ENCODE measurements around the gene AMZ1. TPM values are rescaled to one million over a fixed set of nuclear protein-coding genes. Genes with fewer than 3 reads are reported as not detected.

The AMZ1 gene
- total RNA-seq, 1 donor from 2014 or later: 9.1 TPM

GRCh38 chr7:2687338-2687869, 598 bp upstream of the AMZ1 start:
- peak overlapping the region; percentile 24 for H3K27ac Mint-ChIP-seq (ENCODE audit: unreplicated experiment)
- H3K27me3 Mint-ChIP-seq (ENCODE audit: low read depth): no peaks in the 10 kb centered on the region
- H3K4me3 Mint-ChIP-seq (ENCODE audit: unreplicated experiment): peak overlapping the region; percentile 19

GRCh38 chr7:2688409-2689342, 674 bp downstream of the AMZ1 start:
- H3K36me3 Mint-ChIP-seq (ENCODE audit: low read depth): no peaks in the 10 kb centered on the region
- peak overlapping the region; percentile 66 for H3K4me3 Mint-ChIP-seq (ENCODE audit: unreplicated experiment)
- no peaks in the 10 kb centered on the region for H3K27me3 Mint-ChIP-seq (ENCODE audit: low read depth)
- DNase-seq (ENCODE audit: low spot score): no peak
- peak overlapping the region; percentile 87 for H3K27ac Mint-ChIP-seq (ENCODE audit: unreplicated experiment)
- peaks cover 34% of the 10 kb centered on the region for H3K4me1 Mint-ChIP-seq (ENCODE audit: low read depth)
- H3K9me3 Mint-ChIP-seq (ENCODE audit: low read depth): no peaks in the 10 kb centered on the region
- no peak for TF ChIP-seq CTCF (IDR thresholded peaks at IDR 0.05)

More at GRCh38 chr7:2687338-2687869, 598 bp upstream of the AMZ1 start:
- Mint-ChIP-seq H3K4me1 (ENCODE audit: low read depth) (peaks cover 34% of the 10 kb centered on the region), H3K36me3 (ENCODE audit: low read depth) (no peaks in the 10 kb centered on the region), H3K9me3 (ENCODE audit: low read depth) (no peaks in the 10 kb centered on the region)
- no peak for TF ChIP-seq CTCF (IDR thresholded peaks at IDR 0.05)
- no peak for DNase-seq (ENCODE audit: low spot score)

GRCh38 chr7:2689343-2689847, 1.4 kb downstream of the AMZ1 start:
- Mint-ChIP-seq H3K4me1 (ENCODE audit: low read depth) (peaks cover 34% of the 10 kb centered on the region), H3K27ac (ENCODE audit: unreplicated experiment) (peak overlapping the region; percentile 87)
- DNase-seq (ENCODE audit: low spot score): no peak

GRCh38 chr7:2689951-2690705, 2.1 kb downstream of the AMZ1 start:
- no peak for DNase-seq (ENCODE audit: low spot score)
- H3K27ac Mint-ChIP-seq (ENCODE audit: unreplicated experiment): peak overlapping the region; percentile 87
- peaks cover 34% of the 10 kb centered on the region for H3K4me1 Mint-ChIP-seq (ENCODE audit: low read depth)
- peak; percentile 10 for TF ChIP-seq CTCF (IDR thresholded peaks at IDR 0.05)
- H3K27me3 Mint-ChIP-seq (ENCODE audit: low read depth): no peaks in the 10 kb centered on the region
- H3K4me3 Mint-ChIP-seq (ENCODE audit: unreplicated experiment): peak overlapping the region; percentile 20
- no peaks in the 10 kb centered on the region for H3K9me3 Mint-ChIP-seq (ENCODE audit: low read depth)
- H3K36me3 Mint-ChIP-seq (ENCODE audit: low read depth): no peaks in the 10 kb centered on the region

More at GRCh38 chr7:2689343-2689847, 1.4 kb downstream of the AMZ1 start:
- Mint-ChIP-seq H3K27me3 (ENCODE audit: low read depth) (no peaks in the 10 kb centered on the region), H3K36me3 (ENCODE audit: low read depth) (no peaks in the 10 kb centered on the region), H3K4me3 (ENCODE audit: unreplicated experiment) (peak overlapping the region; percentile 66), H3K9me3 (ENCODE audit: low read depth) (no peaks in the 10 kb centered on the region)
- TF ChIP-seq CTCF (IDR thresholded peaks at IDR 0.05): no peak
